ENCODE measurements around the gene MALT1.

MALT1 gene

DNA sequence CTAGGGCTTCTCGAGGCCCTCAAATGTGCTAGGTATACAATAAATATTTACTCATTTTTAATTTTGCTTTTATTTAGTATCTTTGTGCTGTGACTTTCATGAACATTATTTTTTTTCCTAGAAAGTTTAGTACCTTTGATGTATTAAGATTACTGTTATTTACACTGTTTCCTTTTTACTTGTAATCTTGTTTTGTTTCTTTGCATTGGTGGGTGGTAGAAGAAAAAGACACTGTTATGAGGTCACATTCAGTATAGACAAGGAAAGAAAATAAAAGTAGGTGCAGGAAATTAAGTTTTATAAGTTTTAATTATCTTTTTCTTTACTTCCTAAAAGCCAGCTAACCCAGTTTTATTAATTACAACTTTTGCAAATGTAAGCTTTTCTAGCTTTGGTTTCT is 23.0 kb downstream of the MALT1 start:
- DNase-seq = no peak

DNA sequence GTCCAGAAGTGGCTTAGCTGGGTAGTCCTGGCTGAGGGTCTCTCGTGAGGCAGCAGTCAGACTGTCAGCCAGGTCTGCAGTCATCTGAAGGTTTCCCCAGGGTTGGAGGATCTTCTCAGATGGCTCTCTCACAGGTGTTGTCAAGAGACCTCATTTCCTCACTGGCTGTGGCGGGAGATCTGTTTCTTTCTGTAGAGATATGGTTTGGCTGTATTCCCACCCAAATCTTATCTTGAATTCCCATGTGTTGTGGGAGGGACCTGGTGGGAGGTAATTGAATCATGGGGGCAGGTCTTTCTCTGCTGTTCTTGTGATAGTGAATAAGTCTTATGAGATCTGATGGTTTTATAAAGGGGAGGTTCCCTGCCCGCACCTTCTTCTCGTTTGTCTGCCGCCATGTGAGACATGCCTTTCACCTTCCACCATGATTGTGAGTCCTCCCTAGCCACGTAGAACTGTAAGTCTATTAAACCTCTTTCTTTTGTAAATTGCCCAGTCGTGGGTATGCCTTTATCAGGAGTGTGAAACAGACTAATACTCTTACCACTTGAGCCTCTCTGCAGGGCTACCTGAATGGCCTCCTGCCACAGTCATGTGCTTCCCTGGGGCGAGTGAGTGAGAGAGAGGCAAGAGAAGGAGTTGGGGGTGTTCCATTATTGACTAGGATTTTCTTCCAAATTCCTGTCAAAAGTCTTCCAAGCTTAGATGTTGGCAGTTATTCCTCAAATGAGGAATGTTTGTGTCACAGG is 23.6 kb downstream of the MALT1 start:
- DNase-seq = no peak

DNA sequence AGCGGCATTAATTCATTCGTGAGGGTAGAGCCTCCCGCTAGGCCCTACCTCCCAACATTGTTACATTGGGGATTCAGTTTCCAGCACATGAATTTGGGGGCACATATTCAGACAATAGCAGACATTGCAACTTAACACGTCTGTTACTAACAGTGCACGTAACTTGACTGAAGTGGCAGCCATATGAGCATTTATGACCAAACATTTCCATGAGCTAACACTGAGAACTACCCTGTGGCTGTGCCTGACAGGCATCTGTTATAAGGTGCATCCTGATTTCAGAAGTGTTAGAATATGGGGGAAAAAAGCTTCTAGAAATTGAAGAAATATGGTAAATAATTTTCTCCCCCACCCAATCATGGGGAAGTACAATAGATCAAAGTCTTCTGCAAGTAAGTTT is 24.5 kb downstream of the MALT1 start:
- peak in 1 of 2 experiments; percentile 28 for DNase-seq

DNA sequence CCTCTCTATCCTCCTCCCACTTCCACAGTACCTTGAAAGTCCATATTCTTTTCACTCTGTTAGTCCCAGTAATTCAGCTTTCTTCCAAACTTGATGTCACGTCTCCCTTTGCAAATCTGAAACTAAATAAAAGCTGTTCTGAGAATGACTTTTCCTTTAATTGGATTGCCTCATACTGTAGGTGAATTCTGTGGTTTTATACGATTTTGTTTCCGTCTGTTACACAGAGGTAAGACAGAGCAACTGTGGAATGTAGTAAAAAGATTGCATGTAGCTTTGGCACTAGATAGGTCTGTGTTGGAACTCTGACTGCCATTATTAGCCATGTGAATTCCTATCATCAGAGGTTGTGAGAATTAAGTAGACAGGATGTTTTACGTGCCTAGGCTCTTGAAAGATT is 25.9 kb downstream of the MALT1 start:
- no peak for DNase-seq

DNA sequence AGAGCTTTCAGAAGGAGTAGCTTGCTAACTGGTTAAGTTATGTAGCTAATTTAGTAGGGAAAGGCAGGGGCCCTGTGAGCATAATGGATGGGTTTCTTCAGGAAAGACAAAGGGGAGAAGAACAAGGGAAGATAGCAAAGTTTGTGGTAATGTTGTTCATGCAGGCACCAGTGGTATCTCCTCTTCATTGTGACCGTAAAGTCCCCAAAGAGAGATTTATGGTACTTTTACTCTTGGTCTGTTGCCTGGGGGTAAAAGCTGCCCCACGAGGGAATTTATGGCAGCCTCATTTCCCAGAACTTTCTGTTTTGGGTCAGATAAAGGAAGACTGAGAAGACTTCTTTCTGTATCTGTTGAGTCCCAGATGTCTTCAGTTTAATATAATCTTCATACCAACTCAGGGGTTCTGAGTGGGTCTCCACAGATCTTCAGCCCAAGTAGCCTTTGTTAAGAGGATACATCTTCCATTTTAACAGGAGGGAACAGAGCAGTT is 27.5 kb downstream of the MALT1 start:
- no peak for DNase-seq

DNA sequence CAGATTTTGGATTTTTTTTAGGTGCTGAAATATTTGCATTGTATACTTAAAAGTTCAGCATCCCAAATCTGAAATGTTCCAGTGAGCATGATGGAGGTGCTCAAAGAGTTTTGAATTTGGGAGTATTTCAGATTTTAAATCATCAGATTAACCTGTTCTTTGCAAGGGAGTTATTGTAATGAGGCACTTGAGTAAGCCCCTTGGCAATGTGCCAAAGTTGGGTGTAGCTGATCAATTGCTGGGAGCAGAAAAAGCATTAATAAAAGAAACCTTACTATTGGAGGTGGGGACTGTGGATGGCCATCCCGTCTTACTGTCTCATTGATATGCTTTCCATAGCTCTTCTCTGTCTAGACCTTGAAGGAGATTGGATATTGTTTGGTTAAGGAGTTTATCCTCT is 28.3 kb downstream of the MALT1 start:
- no peak for DNase-seq

DNA sequence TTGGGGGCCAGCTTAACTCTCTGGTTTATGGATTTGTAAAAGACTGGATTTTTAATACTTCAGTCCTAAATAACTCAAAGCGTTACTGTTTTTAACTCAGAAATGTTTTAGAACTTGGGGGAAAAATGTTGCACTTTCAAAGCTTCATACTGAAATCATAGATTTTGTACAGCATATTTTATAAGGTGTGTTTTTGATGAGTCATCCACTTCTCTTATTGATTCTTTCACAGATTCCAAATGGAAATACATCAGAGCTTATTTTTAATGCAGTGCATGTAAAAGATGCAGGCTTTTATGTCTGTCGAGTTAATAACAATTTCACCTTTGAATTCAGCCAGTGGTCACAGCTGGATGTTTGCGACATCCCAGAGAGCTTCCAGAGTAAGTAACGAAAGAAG is 28.9 kb downstream of the MALT1 start:
- DNase-seq = no peak

DNA sequence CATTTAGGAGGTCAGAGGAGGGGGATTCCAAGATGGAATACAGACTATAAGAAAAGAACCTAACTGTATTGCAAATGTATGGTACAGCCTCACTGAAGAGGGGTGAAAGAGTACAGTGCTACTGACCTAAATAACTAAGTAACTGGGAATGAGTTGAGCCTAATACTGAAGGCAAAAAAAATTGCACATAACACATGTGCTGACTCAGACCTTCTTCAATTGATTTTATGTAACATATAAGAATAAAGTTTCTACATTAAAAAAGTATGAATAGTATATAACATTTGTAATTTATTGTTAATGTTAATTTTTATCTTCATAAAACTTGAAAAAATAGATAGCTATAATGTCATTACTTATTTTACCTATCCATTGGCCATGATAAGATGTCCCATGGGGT is 41.7 kb downstream of the MALT1 start:
- no peak for DNase-seq

DNA sequence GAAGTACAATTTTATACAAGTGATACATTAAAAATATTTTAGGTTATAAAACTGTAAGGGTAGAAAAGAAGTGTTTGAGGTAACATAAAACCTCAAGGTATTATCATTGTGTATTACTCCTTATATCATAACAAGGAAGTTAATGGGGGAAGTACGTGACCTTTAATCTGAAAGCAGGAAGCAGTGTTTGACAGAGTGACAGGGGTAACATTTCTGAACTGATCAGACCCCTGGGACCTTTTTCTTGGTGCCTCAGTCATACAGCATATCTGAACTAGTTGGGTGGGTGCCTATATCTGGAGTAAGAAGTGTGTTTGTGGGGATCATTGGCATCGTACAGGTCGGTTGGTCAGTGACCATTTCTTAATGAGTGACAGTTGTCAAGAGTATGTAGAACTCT is 43.0 kb downstream of the MALT1 start:
- no peak for DNase-seq

DNA sequence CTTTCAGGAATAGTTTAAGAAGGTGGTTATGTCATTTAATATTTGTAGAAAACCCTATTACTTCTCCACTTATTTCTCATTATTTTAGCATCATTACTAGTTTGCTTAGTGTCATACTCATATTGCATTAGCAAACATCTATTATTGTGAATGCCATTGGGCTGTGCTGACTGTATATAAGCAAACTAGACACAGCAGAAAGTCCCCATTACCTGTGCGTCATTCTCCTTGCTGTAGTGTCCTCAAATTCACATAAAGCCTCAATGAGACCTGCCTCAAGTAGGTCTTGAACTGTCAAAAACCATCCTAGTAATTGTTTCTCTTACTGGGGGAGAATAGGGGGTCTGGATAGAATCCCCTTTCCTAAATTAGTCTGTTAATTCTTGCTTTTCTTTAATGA is 43.6 kb downstream of the MALT1 start:
- DNase-seq = no peak

DNA sequence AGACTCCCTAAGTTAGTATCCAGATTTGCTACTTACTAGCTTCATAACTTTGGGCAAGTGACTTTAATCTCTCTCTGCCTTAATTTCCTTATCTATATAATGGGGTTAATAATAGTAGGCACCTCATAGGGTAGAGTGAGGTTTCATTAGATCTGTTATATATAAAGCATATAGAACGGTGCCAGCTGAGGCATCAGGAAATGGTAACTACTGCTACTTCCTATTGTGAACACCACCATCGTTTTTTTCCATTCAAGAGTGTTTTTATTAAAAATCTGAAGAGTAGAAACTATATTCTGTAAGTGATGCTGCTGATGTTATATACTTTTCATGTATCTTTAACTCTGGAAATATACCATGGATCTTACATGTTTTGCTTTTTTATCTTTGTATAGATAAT is 44.3 kb downstream of the MALT1 start:
- DNase-seq = no peak

DNA sequence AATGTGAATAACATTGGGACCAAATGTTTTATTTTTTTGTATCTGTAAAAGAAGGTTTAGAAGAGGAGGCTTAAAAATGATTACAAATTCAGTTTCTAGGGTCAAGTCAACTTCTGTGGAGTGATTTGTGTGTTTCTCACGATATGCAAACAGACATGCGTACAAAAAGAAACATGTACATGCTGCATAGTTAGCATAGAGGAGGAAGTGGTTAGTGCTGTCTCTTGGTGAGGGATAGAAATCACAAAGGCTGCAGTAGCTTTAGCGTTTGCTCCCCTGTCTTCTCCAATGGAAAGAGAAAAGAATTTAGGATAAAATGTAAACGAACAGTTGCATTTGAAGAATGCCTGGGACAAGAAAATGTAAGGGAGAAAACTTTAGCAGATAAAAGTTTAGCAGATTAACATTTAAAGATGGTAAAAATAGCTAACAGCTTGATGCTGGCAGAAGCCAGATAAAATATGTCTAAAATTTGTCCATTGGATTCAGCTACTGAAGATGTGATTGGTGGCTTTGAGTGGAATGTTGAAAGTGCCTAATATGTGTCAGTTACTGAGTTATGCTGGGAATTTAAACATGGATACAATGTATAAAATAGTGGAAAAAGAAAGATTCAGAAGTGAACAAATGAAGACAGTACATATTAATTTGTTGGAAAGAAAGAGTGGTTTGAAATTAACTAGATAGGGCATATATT is 44.9 kb downstream of the MALT1 start:
- DNase-seq = no peak

DNA sequence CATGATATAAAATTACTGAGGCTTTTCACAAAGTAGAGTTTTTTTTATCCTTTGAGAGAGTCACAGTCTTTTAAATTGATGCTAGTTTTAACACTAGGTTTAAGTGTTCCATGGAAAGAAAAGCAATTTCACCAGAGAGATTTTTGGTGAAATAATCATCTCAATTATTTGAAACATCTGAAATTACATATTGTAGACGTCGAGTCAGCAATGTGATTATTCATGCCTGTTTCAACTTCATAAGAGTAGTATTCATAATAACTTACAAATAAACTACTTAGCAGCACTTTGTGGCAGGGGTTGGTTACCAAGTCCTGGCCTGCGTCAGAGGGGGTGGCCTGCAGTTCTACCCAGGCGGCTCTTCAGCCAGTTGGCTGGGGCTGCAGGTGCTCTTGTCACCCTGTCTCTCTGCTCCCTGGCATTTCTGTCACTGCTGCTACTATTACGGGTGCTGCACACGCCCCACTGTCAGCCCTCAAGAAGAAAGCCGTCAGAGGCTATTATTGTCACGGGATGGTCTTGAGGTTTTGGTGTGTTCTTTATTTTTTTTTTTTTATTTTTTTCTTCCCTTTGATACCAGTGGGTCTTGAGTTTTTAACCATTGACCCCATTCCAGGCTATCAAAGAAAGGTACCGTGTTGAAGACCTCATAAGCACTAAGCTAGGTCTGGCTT is 50.4 kb downstream of the MALT1 start:
- no peak for DNase-seq

DNA sequence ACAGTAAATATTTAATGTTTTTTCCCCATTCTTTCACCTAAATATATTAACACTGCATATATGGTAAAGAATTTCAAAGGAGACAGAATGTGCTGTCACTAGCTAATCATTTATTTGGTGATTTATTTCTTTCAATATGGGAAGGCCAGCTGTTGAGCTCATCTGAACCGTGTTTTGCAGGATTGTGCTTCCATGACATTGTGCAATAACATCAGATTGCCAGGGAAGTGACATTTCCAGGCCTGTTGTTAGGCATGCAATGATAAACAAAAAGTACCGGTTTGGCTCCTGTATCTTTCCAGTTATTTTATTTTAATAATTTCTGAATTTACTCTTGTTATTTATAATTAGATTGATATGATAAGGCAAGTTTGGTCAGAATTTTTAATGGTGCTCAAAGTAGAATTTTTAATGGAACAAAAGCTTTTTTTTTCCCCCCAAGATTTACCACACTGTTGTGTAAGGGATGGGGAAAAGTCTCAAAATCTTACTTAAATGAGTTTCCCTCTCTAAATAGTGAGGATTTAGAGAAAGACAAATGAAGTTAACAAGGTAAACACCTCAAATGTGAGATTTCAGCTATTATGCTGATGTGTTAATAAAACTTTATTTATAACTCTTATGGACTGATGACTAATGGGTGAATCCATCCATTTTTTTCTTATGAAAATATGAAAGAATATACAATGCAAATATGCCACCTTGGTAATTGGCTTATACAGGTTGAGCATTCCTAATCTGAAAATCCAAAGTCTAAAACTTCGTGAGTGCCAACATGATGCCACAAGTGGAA is 52.7 kb downstream of the MALT1 start:
- no peak for DNase-seq

DNA sequence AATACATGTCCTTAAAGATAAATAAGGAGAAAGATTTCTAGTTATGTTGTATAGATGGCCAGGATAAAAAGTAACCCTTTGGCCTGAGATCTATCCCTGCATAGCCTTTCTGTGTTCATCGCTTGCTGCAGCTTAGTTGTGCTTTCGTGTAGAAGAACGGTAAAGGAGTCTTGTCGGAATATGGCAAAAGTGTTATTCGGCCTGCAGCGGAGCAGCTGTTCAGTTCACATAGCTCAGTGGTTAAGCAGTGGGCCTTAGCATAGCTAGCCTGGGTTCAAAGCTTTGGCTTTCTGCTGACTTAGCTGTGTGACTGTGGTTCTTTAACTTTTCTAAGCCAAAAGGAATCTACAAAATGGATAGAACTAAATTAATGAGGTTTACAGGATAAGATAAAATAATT is 55.4 kb downstream of the MALT1 start:
- DNase-seq = no peak

DNA sequence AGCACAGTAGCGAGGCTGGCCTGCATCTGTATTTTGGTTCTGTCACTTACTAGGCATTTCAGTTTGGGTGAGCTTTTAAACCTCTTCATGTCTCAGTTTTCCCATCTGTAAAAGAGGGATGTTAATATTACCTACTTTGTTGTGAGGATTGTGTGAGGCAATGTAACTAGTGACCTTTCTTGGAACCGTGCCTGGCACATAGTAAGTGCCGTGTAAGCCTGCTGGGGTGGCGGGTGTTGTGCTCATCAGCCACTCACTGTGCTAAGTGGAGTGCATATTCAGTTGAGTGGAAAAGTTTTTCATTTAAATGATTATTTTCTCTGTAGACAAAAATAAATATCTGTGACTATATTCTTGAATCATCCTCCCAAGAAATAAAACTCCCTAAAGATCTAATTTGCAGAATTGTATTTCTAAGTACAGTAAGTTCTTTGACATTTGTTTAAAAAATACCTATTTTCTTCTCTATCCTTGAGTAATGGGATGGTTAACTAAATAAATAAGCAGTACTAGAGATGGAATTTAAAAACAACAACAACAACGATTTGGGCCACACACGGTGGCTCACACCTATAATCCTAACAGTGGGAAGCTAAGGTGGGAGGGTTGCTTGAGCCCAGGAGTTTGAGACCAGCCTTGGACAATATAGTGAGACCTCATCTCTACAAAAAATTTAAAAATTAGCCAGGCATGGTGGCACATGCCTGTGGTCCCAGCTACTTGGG is 56.7 kb downstream of the MALT1 start:
- DNase-seq = no peak

DNA sequence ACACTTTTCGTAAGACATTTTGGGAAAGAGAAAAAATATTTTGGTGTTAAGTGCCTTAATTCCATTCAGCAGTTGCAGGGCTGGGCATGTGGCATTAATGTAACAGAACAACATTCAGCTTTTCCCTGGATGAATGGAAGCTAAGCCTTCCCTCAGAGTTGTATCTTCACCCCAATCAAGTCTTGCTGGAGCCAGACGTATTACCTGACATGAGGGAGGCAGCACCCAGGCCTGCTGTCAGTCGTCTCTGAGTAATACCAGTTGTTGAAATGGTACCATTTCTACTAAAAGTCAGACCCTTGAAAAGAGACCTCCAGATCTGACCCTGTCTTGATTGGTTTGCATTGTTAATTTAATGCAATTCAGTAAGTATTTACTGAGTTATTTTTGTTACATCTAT is 57.5 kb downstream of the MALT1 start:
- DNase-seq = no peak

DNA sequence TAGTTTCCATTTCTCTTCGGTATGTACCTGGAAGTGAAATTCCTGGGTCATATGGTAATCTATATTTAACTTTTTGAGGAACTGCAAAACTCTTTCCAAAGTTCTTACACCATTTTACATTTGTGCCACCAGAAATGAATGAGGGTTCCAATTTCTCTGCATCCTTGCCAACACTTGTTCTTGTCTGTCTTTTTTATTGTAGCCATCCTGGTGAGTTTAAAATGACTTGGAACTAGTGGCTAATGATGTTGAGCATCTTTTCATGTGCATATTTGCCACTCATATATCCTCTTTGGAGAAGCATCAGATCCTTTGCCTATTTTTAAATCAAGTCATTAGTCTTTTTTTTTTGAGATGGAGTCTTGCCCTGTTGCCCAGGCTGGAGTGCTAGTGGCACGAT is 59.4 kb downstream of the MALT1 start:
- no peak for DNase-seq

DNA sequence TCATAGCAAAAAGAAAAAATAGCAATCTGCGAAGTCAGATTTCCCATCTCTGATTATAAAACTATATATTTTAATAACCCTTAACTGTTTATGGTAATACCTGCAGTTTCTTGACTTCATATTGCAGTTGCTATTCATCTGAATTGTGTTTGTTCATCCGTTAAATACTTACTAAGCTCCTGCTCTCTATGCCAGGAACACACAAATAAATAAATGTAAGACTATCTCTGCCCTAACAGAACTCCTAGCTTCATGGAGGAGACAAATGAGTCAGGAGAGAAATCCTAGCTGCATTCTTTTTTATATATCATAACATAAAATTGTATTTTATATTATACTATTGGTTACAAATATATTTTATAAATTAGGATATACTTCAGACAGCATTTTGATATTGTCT is 61.2 kb downstream of the MALT1 start:
- DNase-seq = no peak

DNA sequence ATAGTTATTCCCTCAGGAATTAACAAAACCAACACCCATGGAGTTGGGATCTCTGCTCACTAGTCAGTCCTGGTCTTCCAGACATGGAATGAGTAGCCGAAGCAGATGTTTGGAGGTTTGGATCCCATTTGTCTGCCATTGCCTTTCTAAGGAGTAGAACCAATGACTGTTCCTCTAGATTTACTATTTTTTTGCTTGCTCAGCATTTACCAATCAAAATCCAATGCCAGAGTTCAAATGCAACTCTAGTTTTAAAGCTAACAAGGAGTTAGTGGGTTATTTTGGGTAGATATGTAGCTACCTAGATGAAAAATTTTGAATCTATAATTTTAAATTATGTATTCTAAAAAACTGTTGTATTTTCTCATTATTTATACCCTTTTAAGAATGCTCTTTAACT is 62.6 kb downstream of the MALT1 start:
- no peak for DNase-seq

DNA sequence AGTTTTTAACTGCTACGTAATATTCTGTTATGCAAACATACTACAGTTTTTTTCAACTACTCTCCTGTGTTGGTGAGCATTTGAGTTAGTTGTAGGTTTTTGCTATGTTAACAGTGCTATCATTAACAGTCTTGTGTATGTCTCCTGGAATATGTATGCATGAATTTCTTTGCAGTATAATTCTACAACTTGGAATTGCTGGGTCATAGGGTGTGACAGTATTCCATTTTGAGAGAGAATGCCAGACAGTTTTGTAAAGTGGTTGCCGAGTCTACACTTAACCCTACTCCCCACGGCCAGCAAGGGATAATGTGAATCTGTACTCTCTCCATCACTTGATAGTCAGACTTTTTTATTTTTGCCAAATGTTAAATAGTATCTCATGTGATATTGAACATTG is 67.1 kb downstream of the MALT1 start:
- DNase-seq = no peak

DNA sequence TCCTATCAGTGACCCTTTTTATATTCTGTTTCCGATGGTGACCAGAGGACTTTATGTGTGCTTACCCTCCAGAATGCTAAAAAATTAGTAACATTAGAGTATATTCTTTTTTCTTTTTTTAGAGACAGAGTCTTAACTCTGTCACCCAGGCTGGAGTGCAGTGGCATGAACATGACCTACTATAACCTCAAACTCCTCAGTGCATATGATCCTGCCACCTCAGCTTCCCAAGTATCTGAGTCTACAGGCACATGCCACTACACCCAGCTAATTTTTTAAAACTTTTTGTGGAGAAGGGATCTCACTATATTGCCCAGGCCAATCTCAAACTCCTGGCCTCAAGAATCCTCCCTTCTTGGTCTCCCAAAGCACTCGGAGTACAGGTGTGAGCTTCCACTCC is 74.6 kb downstream of the MALT1 start:
- no peak for DNase-seq
